NK-92 (cell line): ENCODE results near the gene GALNT2.

Experiments used
- DNase-seq: peaks from one replicate; lab custom pipeline; 2025; ENCODE audit not compliant: unreplicated experiment; lab: John Stamatoyannopoulos, UW

The GALNT2 gene

GRCh38 chr1:230249695-230250480 lies 182.8 kb downstream of the GALNT2 start:
- no peak for DNase-seq

GRCh38 chr1:230250666-230251065 lies 183.6 kb downstream of the GALNT2 start:
- DNase-seq: no peak

GRCh38 chr1:230251644-230252191 lies 184.7 kb downstream of the GALNT2 start:
- no peak for DNase-seq

DNA sequence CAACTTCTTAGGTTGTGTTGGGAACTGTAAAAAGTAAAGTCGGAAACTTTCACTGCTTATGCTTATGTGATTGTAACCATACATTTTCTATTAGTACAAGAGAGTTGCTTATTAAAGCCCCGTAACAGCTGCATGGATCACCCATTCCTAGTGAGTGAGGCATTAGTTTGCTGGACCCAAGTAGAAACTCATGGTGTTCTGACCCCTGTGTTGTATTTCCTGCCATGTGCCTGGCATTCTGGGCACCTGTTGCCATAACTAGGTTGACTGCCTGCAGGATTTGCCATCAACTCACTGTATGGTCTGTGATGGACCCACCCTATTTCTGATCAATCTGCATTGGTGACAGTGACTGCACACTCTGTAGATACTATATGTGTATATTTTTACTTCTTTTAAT lies 186.1 kb downstream of the GALNT2 start:
- no peak for DNase-seq

- no peak for DNase-seq
Observed at GRCh38 chr1:230254265-230254664, 187.2 kb downstream of the GALNT2 start.

GRCh38 chr1:230255116-230255515 lies 188.1 kb downstream of the GALNT2 start:
- no peak for DNase-seq

GRCh38 chr1:230255991-230256390 lies 189.0 kb downstream of the GALNT2 start:
- DNase-seq: no peak

DNA sequence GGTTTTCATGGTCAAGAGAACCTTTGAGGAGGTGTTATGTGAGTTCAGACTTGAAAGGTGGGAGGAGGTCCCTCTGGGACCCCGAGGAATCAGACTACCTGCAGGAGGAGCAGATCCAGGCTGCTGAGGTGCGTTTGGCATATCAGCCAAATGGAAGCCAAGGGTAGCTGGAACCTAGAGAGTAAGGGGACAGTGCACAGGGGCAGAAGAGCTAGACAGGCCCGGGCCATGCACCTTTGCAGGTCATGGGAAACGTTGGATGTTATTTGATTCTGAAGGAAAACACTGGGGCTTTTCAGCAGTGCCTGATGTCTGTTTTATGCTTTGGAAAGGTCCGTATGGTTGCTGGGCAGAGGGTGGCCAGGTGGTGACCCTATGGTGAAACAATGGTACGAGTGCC lies 189.9 kb downstream of the GALNT2 start:
- no peak for DNase-seq

DNA sequence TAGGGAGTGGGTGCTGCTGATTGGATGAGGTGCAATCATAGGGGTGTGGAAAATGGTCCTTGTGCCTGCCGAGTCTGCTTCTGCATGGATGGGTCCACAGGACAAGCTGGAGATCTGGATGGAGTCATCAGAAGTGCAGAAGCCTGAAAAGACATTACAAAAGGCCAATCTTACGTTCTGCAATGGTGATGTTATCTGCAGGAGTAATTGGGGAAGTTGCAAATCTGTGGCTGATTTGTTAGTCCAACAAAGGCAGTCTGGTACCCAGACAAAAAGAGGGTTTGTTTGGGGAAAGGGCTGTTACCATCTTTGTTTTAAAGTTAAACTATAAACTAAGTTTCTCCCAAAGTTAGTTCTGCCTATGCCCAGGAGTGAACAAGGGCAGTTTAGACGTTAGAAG lies 192.6 kb downstream of the GALNT2 start:
- DNase-seq: no peak

DNA sequence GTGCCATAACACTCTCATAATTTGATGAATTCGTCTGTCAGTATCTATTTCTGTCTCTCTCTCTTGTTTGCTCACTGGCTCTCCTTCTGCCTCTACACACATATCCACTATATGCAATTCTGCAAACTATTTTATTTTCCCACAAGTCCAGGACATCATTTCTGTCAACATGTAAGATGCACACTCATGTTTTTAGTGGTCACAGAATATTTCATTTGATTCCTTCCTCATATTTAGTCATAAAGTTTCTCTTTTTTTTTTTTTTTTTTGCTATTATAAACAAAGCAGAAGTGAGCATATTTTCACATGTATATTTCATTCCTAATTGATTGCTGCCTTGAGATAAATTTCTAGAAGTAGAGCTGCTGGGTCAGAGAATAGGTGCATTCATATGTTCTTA lies 193.8 kb downstream of the GALNT2 start:
- DNase-seq: no peak

GRCh38 chr1:230261928-230262650 lies 195.1 kb downstream of the GALNT2 start:
- DNase-seq: no peak

DNA sequence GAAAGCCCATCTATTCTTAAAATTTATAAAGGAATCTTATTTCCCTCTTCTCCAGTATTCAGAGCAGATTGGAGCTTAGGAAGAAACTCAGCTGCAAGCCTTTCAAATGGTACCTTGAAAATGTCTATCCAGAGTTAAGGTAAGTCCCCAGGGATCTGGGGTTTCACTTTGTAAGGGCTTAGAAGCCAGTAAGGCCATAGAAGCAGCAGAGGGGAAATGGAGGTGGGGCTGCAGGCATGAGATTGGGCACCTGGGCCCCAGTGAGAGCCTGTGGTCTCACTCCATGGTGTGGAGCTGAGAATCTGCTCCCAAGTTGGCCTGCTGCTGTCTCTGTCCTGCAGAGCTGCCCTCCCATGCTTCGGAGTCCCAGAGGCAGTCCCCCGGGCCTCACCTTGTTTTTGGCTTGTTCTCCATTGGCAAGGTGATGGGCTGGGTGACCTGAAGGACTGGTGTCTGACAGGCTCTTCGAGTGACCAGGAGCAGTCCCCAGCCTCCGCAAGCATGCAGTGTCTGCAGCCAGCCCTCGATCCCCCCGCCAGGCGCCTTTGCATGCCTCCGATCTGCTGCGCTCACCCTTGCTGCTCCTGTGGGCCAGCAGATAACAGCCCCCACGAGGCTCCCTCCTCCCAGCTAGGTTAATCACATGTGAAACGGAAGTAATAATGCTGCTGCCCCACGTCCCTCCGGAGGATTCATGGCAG lies 196.0 kb downstream of the GALNT2 start:
- DNase-seq: no peak

- no peak for DNase-seq
Observed at GRCh38 chr1:230263568-230264195, 196.6 kb downstream of the GALNT2 start.

GRCh38 chr1:230264342-230264741 lies 197.3 kb downstream of the GALNT2 start:
- no peak for DNase-seq

DNA sequence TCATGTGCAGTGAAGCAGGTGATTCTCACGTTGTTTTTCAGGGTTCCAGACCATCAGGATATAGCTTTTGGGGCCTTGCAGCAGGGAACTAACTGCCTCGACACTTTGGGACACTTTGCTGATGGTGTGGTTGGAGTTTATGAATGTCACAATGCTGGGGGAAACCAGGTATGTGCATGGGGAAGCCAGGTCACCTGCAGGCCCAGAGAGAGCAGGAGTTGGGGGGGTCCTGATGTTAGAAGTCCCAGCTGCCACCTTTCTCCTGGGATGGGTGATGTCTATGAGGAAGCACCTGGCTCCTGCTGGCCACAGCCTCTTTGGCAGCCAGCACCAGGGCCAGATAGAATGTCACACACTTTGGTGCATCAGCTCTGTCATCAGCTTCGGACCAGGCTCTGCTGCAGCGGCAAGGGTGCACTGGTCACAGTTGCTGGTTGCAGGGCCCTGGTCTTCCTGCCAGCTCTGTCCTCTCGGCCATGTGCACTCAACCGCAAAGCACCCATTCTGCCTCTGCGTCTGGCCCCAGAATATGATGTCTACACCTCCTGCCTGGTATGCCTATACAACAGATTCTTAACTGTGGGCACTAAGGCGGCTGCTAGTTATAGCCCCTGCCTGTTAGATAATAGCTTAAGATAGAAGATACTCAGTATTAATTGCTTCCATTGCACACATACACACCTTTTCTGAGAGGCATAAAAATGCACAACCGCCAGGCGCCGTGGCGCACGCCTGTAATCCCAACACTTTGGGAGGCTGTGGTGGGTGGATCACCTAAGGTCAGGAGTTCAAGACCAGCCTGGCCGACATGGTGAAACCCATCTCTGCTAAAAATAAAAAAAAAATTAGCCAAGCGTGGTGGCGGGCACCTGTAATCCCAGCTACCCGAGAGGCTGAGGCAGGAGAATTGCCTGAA lies 198.4 kb downstream of the GALNT2 start:
- no peak for DNase-seq

GRCh38 chr1:230266456-230266855 lies 199.4 kb downstream of the GALNT2 start:
- no peak for DNase-seq

GRCh38 chr1:230267338-230268065 lies 200.5 kb downstream of the GALNT2 start:
- DNase-seq: no peak

GRCh38 chr1:230268371-230269170 lies 201.5 kb downstream of the GALNT2 start:
- no peak for DNase-seq

GRCh38 chr1:230270185-230270558 lies 203.1 kb downstream of the GALNT2 start:
- no peak for DNase-seq
